GM23248 (cell line): ENCODE results near the gene POM121. TPM values are rescaled to one million over a fixed set of nuclear protein-coding genes. Genes with fewer than 3 reads are reported as not detected.
"Not testable (repeated sequence)": the region's sequence is repeated elsewhere in the genome, so short reads cannot be mapped to it uniquely, and the experiment has no call there.

Source experiments
- DNase-seq: peaks from one replicate; pipeline ENCODE4 v3.0.0-alpha.2; 2015
- H2AFZ ChIP-seq: fragments of 200-600 bp; sonication (generic); 2 replicates; pipeline ENCODE4 v1.6.1; 2016; ENCODE audit warnings: antibody characterized with exemption
- H3F3A ChIP-seq: fragments of 200-600 bp; sonication (generic); 2 replicates; pipeline ENCODE4 v1.6.1; 2016; ENCODE audit warnings: mild to moderate bottlenecking, antibody characterized with exemption, mixed run types; ENCODE audit not compliant: insufficient read depth
- H3K27ac ChIP-seq: fragments of 200-600 bp; sonication (generic); 2 replicates; pipeline ENCODE4 v1.5.1; 2016; ENCODE audit warnings: mild to moderate bottlenecking
- H3K27me3 ChIP-seq: fragments of 200-600 bp; sonication (generic); replicated peaks from 2 replicates; pipeline ENCODE4 v1.6.1; 2016; ENCODE audit warnings: mild to moderate bottlenecking; ENCODE audit not compliant: insufficient read depth
- H3K36me3 ChIP-seq: fragments of 200-600 bp; sonication (generic); 2 replicates; pipeline ENCODE4 v1.6.1; 2016; ENCODE audit warnings: low read depth, mild to moderate bottlenecking
- H3K4me1 ChIP-seq: fragments of 200-600 bp; sonication (generic); 2 replicates; pipeline ENCODE4 v1.6.1; 2016; ENCODE audit warnings: mild to moderate bottlenecking; ENCODE audit not compliant: insufficient read depth
- H3K4me2 ChIP-seq: fragments of 200-600 bp; sonication (generic); one replicate; pipeline ENCODE4 v1.6.1; 2016; ENCODE audit warnings: mild to moderate bottlenecking; ENCODE audit not compliant: unreplicated experiment
- H3K4me3 ChIP-seq: fragments of 200-600 bp; sonication (generic); 2 replicates; pipeline ENCODE4 v1.5.1; 2016; ENCODE audit warnings: mild to moderate bottlenecking
- H3K79me2 ChIP-seq: fragments of 200-600 bp; sonication (generic); 2 replicates; pipeline ENCODE4 v1.6.1; 2016; ENCODE audit warnings: mild to moderate bottlenecking; ENCODE audit not compliant: insufficient read depth
- H3K9ac ChIP-seq: fragments of 200-600 bp; sonication (generic); 2 replicates; pipeline ENCODE4 v1.6.1; 2016; ENCODE audit warnings: mild to moderate bottlenecking
- H3K9me2 ChIP-seq: fragments of 200-600 bp; sonication (generic); 2 replicates; pipeline ENCODE4 v1.6.1; 2016; ENCODE audit warnings: mixed run types, mild to moderate bottlenecking, moderate library complexity; ENCODE audit not compliant: insufficient read depth
- H3K9me3 ChIP-seq: fragments of 200-600 bp; sonication (generic); one replicate; pipeline ENCODE4 v1.6.1; 2017; ENCODE audit warnings: low read depth
- H4K20me1 ChIP-seq: fragments of 200-600 bp; sonication (generic); 2 replicates; pipeline ENCODE4 v1.6.0; 2016; ENCODE audit not compliant: insufficient read depth
- WGBS, 2 experiments: methylation state at CpG; one replicate each; pipeline ENCODE4 v1.1.6; 2015 to 2017; ENCODE audit warnings: low lambda C conversion rate in 2 of 2, low coverage in 1 of 2; ENCODE audit errors: missing lambda C conversion rate in 2 of 2; 5-methylcytosine and 5-hydroxymethylcytosine counted together
- in situ Hi-C: fragments of 300-500 bp; cut with MboI; formaldehyde crosslinking; loops from 2 replicates; pipeline ENCODE4 v1.15.0; 2020
- polyA plus RNA-seq: library from polyadenylated mRNA; unstranded; fragments of >200 nt; fragmentation: Nextera tagmentation; extraction: Ambion mirVana; gene quantifications from 2 replicates; pipeline ENCODE4 v1.2.1, GENCODE V29; 2016
- small RNA-seq: library from RNA; depleted of rRNA; stranded (forward); fragments of <200 nt; gene quantifications from one replicate; pipeline ENCODE3, GENCODE V24; 2014; ENCODE audit warnings: low read depth, low replicate concordance
- total RNA-seq: library from RNA; depleted of rRNA; stranded (reverse); fragments of >200 nt; shearing (Covaris generic); gene quantifications from 2 replicates; pipeline ENCODE4 v1.2.3, GENCODE V29; 2014; rRNA removed

POM121 gene
- total and polyA plus RNA-seq, 2 experiments from 2014 or later, result 6.5 to 13.3 TPM

DNA sequence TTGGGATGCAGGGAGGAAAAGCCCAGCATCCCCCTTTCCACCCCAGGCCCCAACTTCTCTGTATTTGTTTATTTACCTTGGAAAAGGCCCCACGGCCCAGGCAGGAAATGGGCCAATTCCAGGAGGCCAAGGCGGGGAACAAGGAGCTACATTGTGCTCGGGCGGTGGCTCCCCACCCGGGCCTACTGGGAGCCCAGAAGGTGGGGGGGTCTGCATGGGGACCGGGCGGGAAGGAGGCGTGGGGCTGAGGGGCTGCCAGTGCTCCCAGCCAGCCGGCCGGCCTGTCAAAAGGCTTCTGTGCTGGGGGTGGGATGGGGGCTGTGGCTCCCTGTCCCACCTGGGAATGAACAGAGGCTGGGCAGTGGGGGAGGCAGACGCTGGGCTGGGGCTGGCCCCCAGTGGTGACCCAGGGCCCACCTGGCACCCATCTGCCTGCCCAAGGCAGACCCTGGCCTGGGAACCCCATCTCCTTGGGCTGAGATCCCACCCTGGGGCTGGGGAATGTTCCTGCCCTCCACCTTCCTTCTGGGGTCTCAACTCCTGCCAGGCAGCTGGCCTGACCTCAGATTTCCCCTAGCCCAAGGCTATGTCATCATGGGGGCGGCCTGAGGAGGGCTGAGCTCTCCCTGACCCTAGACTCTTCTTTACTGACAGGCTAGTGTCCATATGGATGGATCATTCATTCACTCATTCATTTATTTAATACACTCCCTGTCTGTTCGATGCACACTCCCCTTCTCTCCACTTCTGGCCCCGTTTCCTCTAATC, 65.4 kb downstream of the POM121 start:
- H3K4me3 ChIP-seq, H3K4me2 ChIP-seq, H3K27me3 ChIP-seq, H2AFZ ChIP-seq, DNase-seq, H3K79me2 ChIP-seq, H3K9me3 ChIP-seq, H3K27ac ChIP-seq, H3K36me3 ChIP-seq, H4K20me1 ChIP-seq, H3K9me2 ChIP-seq, H3K9ac ChIP-seq, H3F3A ChIP-seq, in situ Hi-C loops, H3K4me1 ChIP-seq: not testable (repeated sequence)
- 56 to 66% methylated on average over 6 to 8 of the region's 14 CpGs for WGBS, 2 experiments

DNA sequence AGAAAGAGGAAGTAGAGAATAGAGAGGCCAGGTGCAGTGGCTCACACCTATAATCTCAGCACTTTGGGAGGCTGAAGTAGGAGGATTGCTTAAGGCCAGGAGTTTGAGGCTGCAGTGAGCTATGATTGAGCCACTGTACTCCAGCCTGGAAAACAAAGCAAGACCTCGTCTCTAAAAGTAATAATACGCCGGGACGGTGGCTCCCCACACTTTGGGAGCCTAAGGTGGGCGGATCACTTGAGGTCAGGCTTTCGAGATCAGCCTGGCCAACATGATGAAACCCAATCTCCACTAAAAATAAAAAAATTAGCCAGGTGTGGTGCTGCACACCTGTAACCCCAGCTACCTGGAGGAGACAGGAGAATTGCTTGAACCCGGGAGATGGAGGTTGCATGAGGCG, 70.6 kb downstream of the POM121 start:
- DNase-seq, in situ Hi-C loops, H3K4me3 ChIP-seq, H3K9me2 ChIP-seq, H3K9me3 ChIP-seq, H3F3A ChIP-seq, H3K27ac ChIP-seq, H3K4me2 ChIP-seq, H4K20me1 ChIP-seq, H3K9ac ChIP-seq, H2AFZ ChIP-seq, H3K79me2 ChIP-seq, H3K36me3 ChIP-seq, H3K27me3 ChIP-seq, H3K4me1 ChIP-seq: not testable (repeated sequence)
- 98 to 100% methylated on average over 7 to 8 of the region's 8 CpGs for WGBS, 2 experiments

- H3K4me1 ChIP-seq, DNase-seq, H3K4me2 ChIP-seq, H3K36me3 ChIP-seq, H3F3A ChIP-seq, H3K27ac ChIP-seq, H3K9me3 ChIP-seq, H3K9ac ChIP-seq, H3K4me3 ChIP-seq, in situ Hi-C loops, H3K9me2 ChIP-seq, H3K79me2 ChIP-seq, H4K20me1 ChIP-seq, H2AFZ ChIP-seq, H3K27me3 ChIP-seq: not testable (repeated sequence)
- WGBS, 2 experiments, result 93 to 98% methylated on average over 4 of the region's 8 CpGs
These were observed 72.6 kb downstream of the POM121 start for GRCh38 chr7:72997447-72997846.

DNA sequence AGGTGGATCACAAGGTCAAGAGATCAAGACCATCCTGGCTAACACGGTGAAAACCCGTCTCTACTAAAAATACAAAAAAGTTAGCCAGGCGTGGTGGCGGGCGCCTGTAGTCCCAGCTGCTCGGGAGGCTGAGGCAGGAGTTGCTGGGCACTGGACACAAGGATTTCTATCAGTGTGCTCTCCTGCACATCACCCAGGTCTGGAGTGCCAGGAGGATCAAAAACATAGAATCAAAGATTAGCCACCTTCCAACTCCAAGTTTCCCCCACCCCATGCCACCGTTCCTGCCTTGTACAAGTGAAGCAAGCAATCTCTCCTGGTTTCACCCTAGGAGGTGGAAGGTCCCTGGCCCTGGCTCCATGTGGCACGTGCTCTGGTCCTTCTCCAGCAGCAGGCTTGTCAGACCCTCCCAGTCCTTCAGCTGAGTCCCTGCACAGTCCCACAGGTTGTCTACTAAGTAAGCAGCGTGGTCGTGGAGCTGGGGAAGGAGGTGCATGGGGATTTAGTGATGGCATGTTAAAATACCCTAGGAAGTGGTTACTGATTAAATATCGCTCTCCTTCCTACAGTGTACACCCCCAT, 73.1 kb downstream of the POM121 start:
- H3K4me1 ChIP-seq, H3K4me3 ChIP-seq, H3K4me2 ChIP-seq, H3K27ac ChIP-seq, H3K9me3 ChIP-seq, H3K27me3 ChIP-seq, H3F3A ChIP-seq, H2AFZ ChIP-seq, H3K9me2 ChIP-seq, in situ Hi-C loops, H3K36me3 ChIP-seq, H4K20me1 ChIP-seq, DNase-seq, H3K9ac ChIP-seq, H3K79me2 ChIP-seq: not testable (repeated sequence)
- WGBS, 2 experiments, result no CpG with 5 or more reads among the region's 11 CpGs

Small RNAs within 50 kb of the gene (small RNA-seq; reads per million reads assigned to genes)
- not detected for gene RF00019

Other genes starting within 250 kb of the POM121 start
- 1.6 TPM in 1 of 2 replicates, not detected in the other for gene TYW1B, start 96.9 kb upstream of the POM121 start, total RNA-seq
- 0.75 and 0.98 TPM in 2 replicates for gene TYW1B, start 96.9 kb upstream of the POM121 start, polyA plus RNA-seq
- gene TRIM74, start 44.4 kb downstream of the POM121 start, total RNA-seq, result not detected in 2 replicates
- not detected in 2 replicates for gene TRIM74, start 44.4 kb downstream of the POM121 start, polyA plus RNA-seq
- gene SPDYE8, start 104.7 kb downstream of the POM121 start, total RNA-seq, result not detected in 2 replicates
- 0.14 and 0.27 TPM in 2 replicates for gene SPDYE8, start 104.7 kb downstream of the POM121 start, polyA plus RNA-seq
- gene SPDYE11, start 132.8 kb downstream of the POM121 start, total RNA-seq, result not detected in 2 replicates
- 0.38 and 0.65 TPM in 2 replicates for gene SPDYE11, start 132.8 kb downstream of the POM121 start, polyA plus RNA-seq
- gene SPDYE9, start 160.9 kb downstream of the POM121 start, total RNA-seq, result not detected in 2 replicates
- 0.38 and 0.65 TPM in 2 replicates for gene SPDYE9, start 160.9 kb downstream of the POM121 start, polyA plus RNA-seq